Activated CD4-positive, alpha-beta T cell treated with anti-CD3 and anti-CD28 coated beads for 4 hours (primary cell): ENCODE results near the gene CRIP2.

Experiments
- DNase-seq, 2 donors: peaks; one replicate each; pipeline ENCODE4 v3.0.0-alpha.2; 2020

Gene CRIP2

GRCh38 chr14:105474483-105475268, at the start of gene CRIP2:
TSS of gene CRIP2 (plus strand) at chr14:105474821. CDS start at chr14:105474863, 42 bp downstream.
- no peak for DNase-seq

GRCh38 chr14:105424861-105425260, 49.8 kb upstream of the CRIP2 start:
- DNase-seq, result no peak

- no peak for DNase-seq
Observed at GRCh38 chr14:105425823-105426247, 48.8 kb upstream of the CRIP2 start.

- DNase-seq, result no peak
Observed at GRCh38 chr14:105426416-105427130, 48.0 kb upstream of the CRIP2 start.

- DNase-seq, result no peak
Observed at GRCh38 chr14:105427412-105427811, 47.2 kb upstream of the CRIP2 start.

- no peak for DNase-seq
Observed at GRCh38 chr14:105427936-105428485, 46.6 kb upstream of the CRIP2 start.

- DNase-seq, result no peak
Observed at GRCh38 chr14:105430042-105430441, 44.6 kb upstream of the CRIP2 start.

- no peak for DNase-seq
Observed at GRCh38 chr14:105430565-105430964, 44.1 kb upstream of the CRIP2 start.

- DNase-seq, result no peak
Observed at GRCh38 chr14:105431256-105431655, 43.4 kb upstream of the CRIP2 start.

GRCh38 chr14:105432657-105433056, 42.0 kb upstream of the CRIP2 start:
- DNase-seq, result no peak

- DNase-seq, result no peak
Observed at GRCh38 chr14:105433161-105433605, 41.4 kb upstream of the CRIP2 start.

GRCh38 chr14:105436402-105436801, 38.2 kb upstream of the CRIP2 start:
- DNase-seq, result no peak

- DNase-seq, result no peak
Observed at GRCh38 chr14:105436891-105437722, 37.5 kb upstream of the CRIP2 start.

GRCh38 chr14:105437723-105438500, 36.7 kb upstream of the CRIP2 start:
- DNase-seq, result no peak

GRCh38 chr14:105439179-105439578, 35.4 kb upstream of the CRIP2 start:
- DNase-seq, result no peak

- no peak for DNase-seq
Observed at GRCh38 chr14:105439710-105440553, 34.7 kb upstream of the CRIP2 start.

GRCh38 chr14:105440554-105440900, 34.1 kb upstream of the CRIP2 start:
- DNase-seq, result no peak

- DNase-seq, result no peak
Observed at GRCh38 chr14:105440992-105441391, 33.6 kb upstream of the CRIP2 start.

- DNase-seq, result no peak
Observed at GRCh38 chr14:105442125-105442524, 32.5 kb upstream of the CRIP2 start.

- DNase-seq, result no peak
Observed at GRCh38 chr14:105442834-105443233, 31.8 kb upstream of the CRIP2 start.

- no peak for DNase-seq
Observed at GRCh38 chr14:105444859-105445258, 29.8 kb upstream of the CRIP2 start.
